ENCODE data around the gene EEF1AKMT1.

GRCh38 chr13:20754009-20754408 is 19.8 kb downstream of the EEF1AKMT1 start:
- TF ChIP-seq RAD51 (IDR thresholded peaks at IDR 0.05), result no peak
- TF ChIP-seq EZH2 (IDR thresholded peaks at IDR 0.05; ENCODE audit: borderline replicate concordance, control insufficient read depth, low read depth, low read length), result no peak
- TF ChIP-seq, protein P1, sequence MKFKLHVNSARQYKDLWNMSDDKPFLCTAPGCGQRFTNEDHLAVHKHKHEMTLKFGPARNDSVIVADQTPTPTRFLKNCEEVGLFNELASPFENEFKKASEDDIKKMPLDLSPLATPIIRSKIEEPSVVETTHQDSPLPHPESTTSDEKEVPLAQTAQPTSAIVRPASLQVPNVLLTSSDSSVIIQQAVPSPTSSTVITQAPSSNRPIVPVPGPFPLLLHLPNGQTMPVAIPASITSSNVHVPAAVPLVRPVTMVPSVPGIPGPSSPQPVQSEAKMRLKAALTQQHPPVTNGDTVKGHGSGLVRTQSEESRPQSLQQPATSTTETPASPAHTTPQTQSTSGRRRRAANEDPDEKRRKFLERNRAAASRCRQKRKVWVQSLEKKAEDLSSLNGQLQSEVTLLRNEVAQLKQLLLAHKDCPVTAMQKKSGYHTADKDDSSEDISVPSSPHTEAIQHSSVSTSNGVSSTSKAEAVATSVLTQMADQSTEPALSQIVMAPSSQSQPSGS (IDR thresholded peaks at IDR 0.05; ENCODE audit: low read length), result no peak
- TF ChIP-seq CREB1 (IDR thresholded peaks at IDR 0.05; ENCODE audit: low read depth), result no peak
- no peak for TF ChIP-seq FOXM1 (IDR thresholded peaks at IDR 0.05; ENCODE audit: low read depth, low read length)
- no peak for TF ChIP-seq PRDM15 (CRISPR knock-in tag; IDR thresholded peaks at IDR 0.05)
- no peak for TF ChIP-seq POLR2A (IDR thresholded peaks at IDR 0.05; ENCODE audit: low read depth, low read length)
- no peak for TF ChIP-seq NR2C2 (IDR thresholded peaks at IDR 0.05; ENCODE audit: borderline replicate concordance, control insufficient read depth, insufficient read length, low read depth)
- TF ChIP-seq, protein P2, sequence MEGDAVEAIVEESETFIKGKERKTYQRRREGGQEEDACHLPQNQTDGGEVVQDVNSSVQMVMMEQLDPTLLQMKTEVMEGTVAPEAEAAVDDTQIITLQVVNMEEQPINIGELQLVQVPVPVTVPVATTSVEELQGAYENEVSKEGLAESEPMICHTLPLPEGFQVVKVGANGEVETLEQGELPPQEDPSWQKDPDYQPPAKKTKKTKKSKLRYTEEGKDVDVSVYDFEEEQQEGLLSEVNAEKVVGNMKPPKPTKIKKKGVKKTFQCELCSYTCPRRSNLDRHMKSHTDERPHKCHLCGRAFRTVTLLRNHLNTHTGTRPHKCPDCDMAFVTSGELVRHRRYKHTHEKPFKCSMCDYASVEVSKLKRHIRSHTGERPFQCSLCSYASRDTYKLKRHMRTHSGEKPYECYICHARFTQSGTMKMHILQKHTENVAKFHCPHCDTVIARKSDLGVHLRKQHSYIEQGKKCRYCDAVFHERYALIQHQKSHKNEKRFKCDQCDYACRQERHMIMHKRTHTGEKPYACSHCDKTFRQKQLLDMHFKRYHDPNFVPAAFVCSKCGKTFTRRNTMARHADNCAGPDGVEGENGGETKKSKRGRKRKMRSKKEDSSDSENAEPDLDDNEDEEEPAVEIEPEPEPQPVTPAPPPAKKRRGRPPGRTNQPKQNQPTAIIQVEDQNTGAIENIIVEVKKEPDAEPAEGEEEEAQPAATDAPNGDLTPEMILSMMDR (IDR thresholded peaks at IDR 0.05 in 2 of 3, conservative IDR thresholded peaks at IDR 0.05 in 1 of 3; ENCODE audit: control insufficient read depth in 2 of 3, extremely low read depth in 1 of 3, insufficient read depth in 1 of 3, low read depth in 3 of 3, low read length in 3 of 3), result no peak
- no peak for TF ChIP-seq MEF2A (IDR thresholded peaks at IDR 0.05; ENCODE audit: insufficient read depth, low read depth, low read length)

Data from GM12878 (cell line).